Tibial nerve (tissue), 4 donors: ENCODE measurements around the gene HMGB2.

Experiments
- CTCF ChIP-seq, 5 experiments: fragments of 200-600 bp in 3 of 5; fragments of 450-650 bp in 2 of 5; sonication (generic) in 3 of 5; IDR thresholded peaks; one replicate each; pipeline ENCODE4 v1.5.1; 2016 to 2019; ENCODE audit warnings: antibody characterized with exemption in 5 of 5, mild to moderate bottlenecking in 3 of 5, moderate library complexity in 2 of 5
- EP300 ChIP-seq, 2 donors: sonication (generic); formaldehyde crosslinking; IDR thresholded peaks; one replicate each; pipeline ENCODE4 v1.6.1; 2017; ENCODE audit warnings: antibody characterized with exemption in 2 of 2, mild to moderate bottlenecking in 1 of 2
- POLR2A ChIP-seq, 2 donors: fragments of 450-650 bp; IDR thresholded peaks; one replicate each; pipeline ENCODE4 v1.6.1; 2017; ENCODE audit warnings: antibody characterized with exemption in 2 of 2, mild to moderate bottlenecking in 2 of 2, moderate library complexity in 2 of 2

- no peak for TF ChIP-seq POLR2A (IDR thresholded peaks at IDR 0.05)
- no peak for TF ChIP-seq CTCF (IDR thresholded peaks at IDR 0.05)
- no peak for TF ChIP-seq EP300 (IDR thresholded peaks at IDR 0.05)
Observed at GRCh38 chr4:173311368-173311767, 22.8 kb downstream of the HMGB2 start.
